NCI-H1694 (cell line): ENCODE measurements around the gene MYG1.
"Not testable (repeated sequence)": the region's sequence is repeated elsewhere in the genome, so short reads cannot be mapped to it uniquely, and the experiment has no call there.

Experiments used
- DNase-seq: peaks from one replicate; lab custom pipeline; 2025; lab: John Stamatoyannopoulos, UW

Gene MYG1

GRCh38 chr12:53287741-53288216 is 11.7 kb upstream of the MYG1 start:
- DNase-seq, result peak; percentile 8

- no peak for DNase-seq
These were observed 11.2 kb upstream of the MYG1 start for GRCh38 chr12:53288322-53288721.

GRCh38 chr12:53289891-53290290 is 9.6 kb upstream of the MYG1 start:
- no peak for DNase-seq

GRCh38 chr12:53290661-53291060 is 8.8 kb upstream of the MYG1 start:
- DNase-seq, result no peak

GRCh38 chr12:53292426-53292825 is 7.1 kb upstream of the MYG1 start:
- DNase-seq, result no peak

- DNase-seq, result peak; percentile 51
These were observed 4.2 kb upstream of the MYG1 start, which contains the start of gene PFDN5 for GRCh38 chr12:53295070-53295890. Gene PFDN5 (plus strand): TSS chr12:53295542. CDS start chr12:53295568, 26 bp downstream.

- DNase-seq, result no peak
These were observed 3.6 kb upstream of the MYG1 start for GRCh38 chr12:53295891-53296219.

- not testable (repeated sequence) for DNase-seq
These were observed 2.4 kb upstream of the MYG1 start for GRCh38 chr12:53297106-53297505.

GRCh38 chr12:53298164-53298563 is 1.3 kb upstream of the MYG1 start:
- DNase-seq, result no peak

- DNase-seq, result no peak
These were observed 418 bp upstream of the MYG1 start for GRCh38 chr12:53299101-53299453.

- no peak for DNase-seq
These were observed 692 bp downstream of the MYG1 start for GRCh38 chr12:53300187-53300586.

- no peak for DNase-seq
These were observed 3.4 kb downstream of the MYG1 start for GRCh38 chr12:53302903-53303302.

- DNase-seq, result no peak
These were observed 7.3 kb downstream of the MYG1 start for GRCh38 chr12:53306826-53307225.

- DNase-seq, result no peak
These were observed 8.8 kb downstream of the MYG1 start for GRCh38 chr12:53308276-53308675.

GRCh38 chr12:53313996-53314395 is 14.5 kb downstream of the MYG1 start:
- no peak for DNase-seq

GRCh38 chr12:53320352-53321195 is 21.1 kb downstream of the MYG1 start:
- no peak for DNase-seq

- no peak for DNase-seq
These were observed 24.8 kb downstream of the MYG1 start for GRCh38 chr12:53324113-53324778.

- peak; percentile 73 for DNase-seq
These were observed 25.4 kb downstream of the MYG1 start for GRCh38 chr12:53324779-53325510.

- DNase-seq, result no peak
These were observed 26.1 kb downstream of the MYG1 start for GRCh38 chr12:53325511-53326061.

GRCh38 chr12:53326460-53327185 is 27.1 kb downstream of the MYG1 start:
- DNase-seq, result no peak
